SJSA1 (cell line): Measurements from ENCODE around the gene MSL3B.
"Not testable (repeated sequence)": the region's sequence is repeated elsewhere in the genome, so short reads cannot be mapped to it uniquely, and the experiment has no call there.

ENCODE experiments used
- DNase-seq, 2 experiments: peaks; one replicate each; pipeline ENCODE4 v3.0.0-alpha.2; 2015 to 2020; ENCODE audit warnings: low spot score in 2 of 2, low read depth in 1 of 2
- H3K27ac ChIP-seq: fragments of 250-450 bp; sonication (Bioruptor Pico); 2 replicates; pipeline ENCODE4 v1.5.1; 2020; ENCODE audit warnings: mild to moderate bottlenecking, moderate library complexity
- H3K27me3 ChIP-seq: fragments of 250-450 bp; sonication (Bioruptor Pico); replicated peaks from 2 replicates; pipeline ENCODE4 v1.5.1; 2020; ENCODE audit warnings: mild to moderate bottlenecking, moderate library complexity
- H3K36me3 ChIP-seq: fragments of 250-450 bp; sonication (Bioruptor Pico); 2 replicates; pipeline ENCODE4 v1.5.1; 2020; ENCODE audit warnings: mild to moderate bottlenecking
- H3K4me1 ChIP-seq: fragments of 250-450 bp; sonication (Bioruptor Pico); replicated peaks from 2 replicates; pipeline ENCODE4 v1.6.1; 2021; ENCODE audit warnings: mild to moderate bottlenecking
- H3K4me3 ChIP-seq: fragments of 250-450 bp; sonication (Bioruptor Pico); 2 replicates; pipeline ENCODE4 v1.5.1; 2020; ENCODE audit warnings: mild to moderate bottlenecking
- H3K9me3 ChIP-seq: fragments of 250-450 bp; sonication (Bioruptor Pico); replicated peaks from 2 replicates; pipeline ENCODE4 v1.5.1; 2020; ENCODE audit warnings: mild to moderate bottlenecking

MSL3B gene

DNA sequence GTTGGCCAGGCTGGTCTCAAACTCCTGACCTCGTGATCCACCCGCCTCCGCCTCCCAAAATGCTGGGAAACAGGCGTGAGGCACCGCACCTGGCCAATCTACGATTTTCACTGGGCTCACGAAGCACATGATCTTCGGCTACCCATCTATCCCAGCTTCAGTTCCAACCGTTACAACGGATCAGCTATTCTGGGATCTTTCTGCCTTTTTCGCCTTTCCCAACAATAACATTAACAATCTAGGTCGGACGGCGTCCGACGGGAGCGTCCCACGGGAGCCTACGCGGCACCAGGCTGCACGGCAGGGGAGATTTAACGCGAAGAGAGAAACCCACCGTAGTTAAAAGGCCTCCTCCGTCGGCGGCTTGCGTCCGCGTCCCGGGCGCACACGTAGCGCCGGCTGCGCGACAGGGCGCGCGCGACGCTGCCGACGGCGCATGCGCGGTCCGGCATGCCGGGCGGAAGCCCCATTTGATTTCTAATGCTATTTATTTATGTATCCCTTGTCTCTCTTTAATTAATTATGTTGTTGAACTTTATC is at the start of gene MSL3B:
Gene MSL3B, minus strand, starts transcription at position 394 of the 540 bp plus-strand sequence.
- peaks cover 3% of the 10 kb centered on the region; the same call in 1 of the 2 replicates for H3K9me3 ChIP-seq
- peak within 1 kb of the TSS; percentile 54 for H3K4me3 ChIP-seq
- peaks cover 24% of the 10 kb centered on the region for H3K36me3 ChIP-seq
- peak; percentile 60 to 80 for DNase-seq
- peak within 1 kb of the TSS; percentile 62 for H3K27ac ChIP-seq
- H3K27me3 ChIP-seq = peaks cover 7% of the 10 kb centered on the region; the same call in 1 of the 2 replicates
- H3K4me1 ChIP-seq = peaks cover 4% of the 10 kb centered on the region; the same call in 1 of the 2 replicates

DNA sequence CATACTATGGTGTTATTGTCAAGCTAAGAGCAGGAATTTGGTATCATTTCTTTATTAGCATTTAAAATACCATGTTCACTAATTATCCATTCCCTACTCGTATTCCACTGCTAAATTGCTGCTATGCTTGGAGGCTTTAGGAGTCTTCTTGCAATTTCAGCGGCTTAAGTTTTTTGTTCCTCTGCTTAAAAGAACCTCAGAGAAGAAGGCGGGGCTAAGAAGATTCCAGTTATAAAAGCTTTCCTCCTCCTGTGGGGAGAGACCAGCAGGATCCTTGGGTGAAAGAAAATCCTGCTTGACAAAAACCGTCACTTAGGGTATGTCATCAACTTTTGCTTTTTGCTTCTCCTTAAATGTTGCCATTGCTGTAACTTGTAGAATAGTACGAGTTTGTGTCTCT is 48.9 kb upstream of the MSL3B start, which contains the start of gene TRPM8:
Gene TRPM8, plus strand, starts transcription at position 258 of the 400 bp plus-strand sequence. CDS start 9,165 bp downstream, outside the sequence.
- Histone ChIP-seq H3K36me3 (no peaks in the 10 kb centered on the region), H3K4me3 (no peak within 1 kb of the TSS), H3K27me3 (no peaks in the 10 kb centered on the region; the same call in 1 of the 2 replicates), H3K9me3 (no peaks in the 10 kb centered on the region), H3K4me1 (peaks cover 6% of the 10 kb centered on the region; the same call in 1 of the 2 replicates), H3K27ac (no peak within 1 kb of the TSS)
- DNase-seq = no peak

DNA sequence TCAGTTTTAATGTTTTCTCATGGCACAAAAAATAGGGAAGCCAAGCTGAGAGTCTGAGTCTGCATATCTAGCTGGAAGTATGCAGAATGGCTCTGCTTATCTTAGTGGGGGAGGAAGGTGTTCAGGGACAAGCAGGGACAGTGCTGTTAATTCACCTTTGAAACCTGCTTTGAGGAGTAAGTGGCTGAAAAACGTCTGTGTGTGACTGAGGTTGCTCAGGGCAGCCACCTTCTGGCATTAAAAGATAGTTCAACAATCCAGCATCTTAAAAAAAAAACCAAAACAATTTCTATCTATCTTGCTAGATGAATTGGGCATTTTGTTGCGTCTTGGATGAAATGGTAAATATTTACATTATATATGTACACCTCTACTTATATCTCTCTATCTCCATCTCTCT is 46.9 kb upstream of the MSL3B start:
- no peak for DNase-seq
- H3K27ac ChIP-seq = no peak overlapping the region
- H3K4me3 ChIP-seq = no peak overlapping the region
- no peaks in the 10 kb centered on the region for H3K36me3 ChIP-seq
- peaks cover 1% of the 10 kb centered on the region; the same call in 1 of the 2 replicates for H3K4me1 ChIP-seq
- no peaks in the 10 kb centered on the region for H3K9me3 ChIP-seq
- no peaks in the 10 kb centered on the region; the same call in 1 of the 2 replicates for H3K27me3 ChIP-seq

DNA sequence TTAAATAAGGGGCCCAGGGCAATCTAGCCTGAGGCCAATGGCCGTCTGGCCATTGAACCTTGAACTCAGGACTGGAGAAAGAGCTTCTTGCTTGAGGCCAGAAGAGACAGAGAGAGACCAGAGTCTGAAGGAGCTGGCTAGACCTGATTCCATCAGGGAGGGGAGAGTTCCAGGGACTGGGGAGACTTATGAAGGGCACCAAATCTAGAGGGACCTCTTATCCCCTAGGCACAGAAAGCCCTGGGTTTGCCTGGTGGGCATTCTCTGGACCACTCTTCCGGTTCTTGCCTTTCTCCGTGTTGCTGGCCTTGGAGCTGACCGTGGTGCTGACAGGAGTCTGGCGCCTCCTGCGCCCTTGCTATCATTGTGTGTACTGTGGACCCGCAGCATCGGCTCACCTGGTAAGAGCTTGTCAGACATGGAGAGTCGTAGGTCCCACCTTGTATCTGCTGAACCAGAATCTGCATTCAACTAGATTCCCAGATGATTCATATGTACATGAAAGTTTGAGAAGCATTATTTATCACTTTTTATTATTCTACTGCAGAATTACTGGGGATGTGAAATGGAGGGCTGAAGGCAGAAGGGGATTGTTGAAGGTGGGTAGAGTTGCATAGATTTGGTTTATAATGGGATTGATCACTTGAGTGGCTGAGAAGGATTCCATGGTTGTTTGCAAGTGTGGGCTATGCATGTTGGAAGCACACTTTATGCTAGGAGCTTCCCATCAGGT is 44.7 kb upstream of the MSL3B start:
- Histone ChIP-seq H3K36me3 (no peaks in the 10 kb centered on the region), H3K27ac (no peak overlapping the region), H3K4me1 (no peaks in the 10 kb centered on the region), H3K27me3 (no peaks in the 10 kb centered on the region; the same call in 1 of the 2 replicates), H3K4me3 (no peak overlapping the region), H3K9me3 (no peaks in the 10 kb centered on the region)
- peak; percentile 17 to 56 for DNase-seq

DNA sequence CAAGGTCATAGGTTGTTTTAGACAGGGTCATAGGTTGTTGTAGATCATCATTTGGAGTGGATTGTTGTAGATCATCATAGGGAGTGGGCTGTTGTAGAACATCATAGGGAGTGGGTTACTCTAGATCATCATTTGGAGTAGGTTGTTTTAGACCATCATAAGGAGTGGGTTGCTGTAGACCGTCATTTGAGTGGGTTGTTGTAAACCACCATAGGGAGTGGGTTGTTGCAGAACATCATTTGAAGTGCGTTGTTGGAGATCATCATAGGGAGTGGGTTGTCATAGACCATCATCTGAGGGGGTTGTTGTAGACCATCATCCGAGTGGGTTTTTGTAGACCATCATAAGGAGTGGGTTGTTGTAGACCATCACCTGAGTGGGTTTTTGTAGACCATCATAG is 39.4 kb upstream of the MSL3B start:
- no peak for DNase-seq
- Histone ChIP-seq H3K36me3 (no peaks in the 10 kb centered on the region), H3K27ac (no peak overlapping the region), H3K27me3 (no peaks in the 10 kb centered on the region; the same call in 1 of the 2 replicates), H3K9me3 (no peaks in the 10 kb centered on the region), H3K4me1 (no peaks in the 10 kb centered on the region), H3K4me3 (no peak overlapping the region)

DNA sequence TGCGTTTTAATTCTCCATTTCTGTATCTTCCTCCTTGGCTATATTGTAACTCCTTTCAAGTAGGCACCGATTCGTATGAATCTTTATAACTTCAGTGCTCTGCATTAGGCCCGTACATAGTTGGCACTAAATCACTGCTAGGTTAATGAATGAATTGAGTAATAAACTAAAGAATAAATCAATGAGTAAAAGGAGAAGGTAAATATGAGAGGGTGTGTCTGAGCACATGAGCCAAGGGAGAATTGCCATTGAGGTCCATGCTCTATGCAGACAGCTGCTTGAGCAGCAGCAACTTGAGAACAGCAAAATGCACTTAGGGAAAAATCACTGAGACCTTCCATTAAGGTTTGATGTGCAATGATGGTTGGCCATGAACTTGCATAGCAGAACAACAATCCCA is 37.8 kb upstream of the MSL3B start:
- no peaks in the 10 kb centered on the region for H3K36me3 ChIP-seq
- H3K27me3 ChIP-seq = no peaks in the 10 kb centered on the region; the same call in 1 of the 2 replicates
- no peaks in the 10 kb centered on the region for H3K4me1 ChIP-seq
- H3K9me3 ChIP-seq = no peaks in the 10 kb centered on the region
- H3K4me3 ChIP-seq = no peak overlapping the region
- H3K27ac ChIP-seq = no peak overlapping the region
- DNase-seq = no peak

DNA sequence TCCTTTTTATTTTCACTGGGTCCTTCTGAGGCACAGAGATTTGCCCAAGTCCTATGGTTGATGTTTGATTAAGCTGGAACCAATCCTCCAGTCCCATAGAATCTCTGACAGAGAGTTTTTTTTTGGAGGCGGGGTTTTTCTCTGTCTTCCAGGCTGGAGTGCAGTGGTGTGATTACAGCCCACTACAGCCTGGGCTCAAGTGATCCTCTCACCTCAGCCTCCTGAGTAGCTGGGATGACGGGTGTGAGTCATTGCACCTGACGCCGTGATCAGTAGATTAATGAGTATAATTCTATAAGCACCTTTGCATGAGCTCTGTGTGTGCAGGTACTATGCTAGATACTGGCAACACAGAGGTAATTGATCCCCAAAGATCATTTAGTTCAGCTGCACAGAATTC is 33.7 kb upstream of the MSL3B start:
- Histone ChIP-seq H3K27ac (no peak overlapping the region), H3K36me3 (no peaks in the 10 kb centered on the region), H3K27me3 (peaks cover 24% of the 10 kb centered on the region), H3K9me3 (peaks cover 3% of the 10 kb centered on the region; the same call in 1 of the 2 replicates), H3K4me1 (no peaks in the 10 kb centered on the region), H3K4me3 (no peak overlapping the region)
- no peak for DNase-seq

DNA sequence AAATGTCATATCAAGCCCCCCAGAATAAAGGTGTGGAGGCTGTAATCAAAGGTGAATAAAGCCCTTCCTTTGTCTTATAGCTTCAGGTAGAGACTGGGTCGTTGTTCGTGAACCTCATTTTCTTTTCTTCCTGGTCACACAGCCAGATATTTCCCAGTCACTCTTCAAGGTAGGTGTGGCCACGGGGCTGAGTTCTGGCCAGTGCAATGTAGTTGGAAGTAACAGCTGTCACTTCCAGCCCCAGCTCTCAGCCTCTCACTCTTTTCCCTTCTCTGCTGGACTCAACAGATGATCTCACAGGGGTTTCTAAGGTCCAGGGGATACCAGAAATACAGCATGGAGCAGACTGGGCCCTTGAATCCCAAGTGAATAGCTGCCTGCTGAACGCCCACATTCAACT is 33.2 kb upstream of the MSL3B start:
- H3K27me3 ChIP-seq = peaks cover 24% of the 10 kb centered on the region
- peaks cover 3% of the 10 kb centered on the region; the same call in 1 of the 2 replicates for H3K9me3 ChIP-seq
- H3K36me3 ChIP-seq = no peaks in the 10 kb centered on the region
- no peak for DNase-seq
- no peak overlapping the region for H3K27ac ChIP-seq
- no peak overlapping the region for H3K4me3 ChIP-seq
- H3K4me1 ChIP-seq = no peaks in the 10 kb centered on the region

DNA sequence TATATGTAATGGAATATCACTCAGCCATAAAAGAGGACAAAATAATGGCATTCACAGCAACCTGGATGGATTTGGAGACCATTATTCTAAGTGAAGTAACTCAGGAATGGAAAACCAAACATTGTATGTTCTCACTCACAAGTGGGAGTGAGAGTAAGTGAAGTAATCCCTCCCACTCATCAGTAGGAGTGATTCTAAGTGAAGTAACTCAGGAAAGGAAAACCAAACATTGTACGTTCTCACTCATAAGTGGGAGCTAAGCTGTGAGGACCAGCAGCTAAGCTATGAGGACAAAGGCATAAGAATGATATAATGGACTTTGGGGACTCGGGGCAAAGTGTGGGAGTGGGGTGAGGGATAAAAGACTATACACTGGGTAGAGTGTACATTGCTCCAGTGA is 28.1 kb upstream of the MSL3B start:
- not testable (repeated sequence) for H3K9me3 ChIP-seq, H3K4me1 ChIP-seq, H3K4me3 ChIP-seq, DNase-seq, H3K36me3 ChIP-seq, H3K27ac ChIP-seq
- H3K27me3 ChIP-seq = peaks cover 28% of the 10 kb centered on the region

DNA sequence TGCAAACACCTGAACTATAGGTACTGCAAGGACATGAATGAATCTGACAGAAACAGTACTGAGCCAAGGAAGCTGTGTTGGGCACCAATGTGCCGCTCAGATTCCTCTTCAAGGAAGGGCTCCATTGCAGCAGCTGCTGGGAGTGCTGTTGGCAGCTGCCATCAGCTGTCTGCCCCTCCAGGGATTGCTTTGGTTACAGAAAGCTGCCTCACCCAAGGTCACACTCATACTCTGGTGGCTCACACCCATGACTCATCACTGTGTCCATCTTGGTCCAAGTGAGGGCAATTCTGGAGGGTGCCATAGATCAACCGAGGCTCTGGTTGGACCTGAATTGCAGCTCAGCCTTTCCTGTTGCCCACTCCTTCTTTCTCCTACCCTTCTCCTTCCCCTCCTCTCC is 24.6 kb upstream of the MSL3B start:
- H3K27ac ChIP-seq = no peak overlapping the region
- H3K4me1 ChIP-seq = no peaks in the 10 kb centered on the region
- no peak for DNase-seq
- no peaks in the 10 kb centered on the region for H3K36me3 ChIP-seq
- H3K9me3 ChIP-seq = peaks cover 1% of the 10 kb centered on the region; the same call in 1 of the 2 replicates
- peaks cover 16% of the 10 kb centered on the region for H3K27me3 ChIP-seq
- H3K4me3 ChIP-seq = no peak overlapping the region

DNA sequence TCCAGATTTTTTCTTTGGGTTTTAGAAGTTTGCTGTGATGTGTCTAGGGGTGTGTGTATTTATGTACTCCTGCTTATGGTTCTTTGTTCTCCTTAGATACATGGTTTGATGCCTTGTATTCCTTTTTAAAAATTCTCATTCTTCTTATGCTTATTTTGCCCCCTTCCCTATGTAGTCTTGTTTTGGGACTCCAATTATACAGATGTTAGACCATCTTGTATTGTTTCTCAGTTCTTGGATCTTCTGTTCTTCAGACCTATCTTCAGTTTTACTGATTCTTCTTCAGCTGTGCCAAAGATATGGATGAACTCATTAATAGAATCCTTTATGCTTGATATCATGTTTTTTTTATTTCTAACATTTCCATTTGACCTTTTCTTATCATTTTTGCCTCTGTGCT is 14.2 kb upstream of the MSL3B start:
- Histone ChIP-seq H3K4me1 (no peaks in the 10 kb centered on the region), H3K27ac (no peak overlapping the region), H3K4me3 (no peak overlapping the region), H3K9me3 (peaks cover 4% of the 10 kb centered on the region; the same call in 1 of the 2 replicates), H3K36me3 (no peaks in the 10 kb centered on the region), H3K27me3 (peaks cover 3% of the 10 kb centered on the region)
- no peak for DNase-seq

DNA sequence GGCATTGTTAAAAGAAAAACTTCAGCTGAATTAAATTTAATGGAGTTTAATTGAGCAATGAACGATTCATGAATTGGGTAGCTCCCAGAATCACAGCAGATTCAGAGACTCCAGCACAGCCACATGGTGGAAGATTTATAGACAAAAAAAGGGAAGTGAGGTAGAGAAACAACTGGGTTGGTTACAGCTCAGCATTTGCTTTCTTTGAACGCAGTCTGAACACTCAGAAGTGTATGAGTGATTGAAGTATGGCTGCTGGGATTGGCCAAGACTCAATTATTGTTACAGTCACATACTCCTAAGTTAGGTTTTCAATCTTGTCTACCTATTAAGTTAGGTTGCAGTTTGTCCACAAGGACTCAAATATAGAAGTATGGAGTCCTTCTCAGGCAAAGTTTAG is 3.9 kb upstream of the MSL3B start:
- H3K36me3 ChIP-seq, H3K27ac ChIP-seq, DNase-seq, H3K4me3 ChIP-seq, H3K9me3 ChIP-seq, H3K4me1 ChIP-seq: not testable (repeated sequence)
- peaks cover 19% of the 10 kb centered on the region; the same call in 1 of the 2 replicates for H3K27me3 ChIP-seq

DNA sequence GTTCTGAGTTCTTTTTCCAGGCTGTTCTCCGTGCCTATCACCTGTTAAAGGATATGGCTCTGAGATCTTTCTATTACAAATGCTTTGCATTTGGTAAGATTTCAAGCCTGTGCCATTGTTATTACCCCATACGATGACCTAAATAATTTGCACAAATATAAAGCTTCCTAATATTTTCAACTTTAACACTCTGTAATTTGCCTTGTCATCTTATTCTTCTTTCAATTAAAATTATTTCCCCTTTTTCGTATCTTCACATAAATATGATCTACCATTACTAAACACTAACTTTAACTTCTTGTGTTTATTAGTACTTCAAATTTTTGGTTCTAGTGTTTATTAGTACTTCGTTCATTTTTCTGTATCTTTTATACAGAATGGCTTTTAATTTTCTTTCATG is 3.2 kb upstream of the MSL3B start:
- Histone ChIP-seq H3K27ac (no peak overlapping the region), H3K4me1 (peaks cover 4% of the 10 kb centered on the region; the same call in 1 of the 2 replicates), H3K36me3 (peaks cover 7% of the 10 kb centered on the region), H3K9me3 (peaks cover 3% of the 10 kb centered on the region; the same call in 1 of the 2 replicates), H3K4me3 (no peak overlapping the region), H3K27me3 (peaks cover 19% of the 10 kb centered on the region; the same call in 1 of the 2 replicates)
- DNase-seq = no peak

DNA sequence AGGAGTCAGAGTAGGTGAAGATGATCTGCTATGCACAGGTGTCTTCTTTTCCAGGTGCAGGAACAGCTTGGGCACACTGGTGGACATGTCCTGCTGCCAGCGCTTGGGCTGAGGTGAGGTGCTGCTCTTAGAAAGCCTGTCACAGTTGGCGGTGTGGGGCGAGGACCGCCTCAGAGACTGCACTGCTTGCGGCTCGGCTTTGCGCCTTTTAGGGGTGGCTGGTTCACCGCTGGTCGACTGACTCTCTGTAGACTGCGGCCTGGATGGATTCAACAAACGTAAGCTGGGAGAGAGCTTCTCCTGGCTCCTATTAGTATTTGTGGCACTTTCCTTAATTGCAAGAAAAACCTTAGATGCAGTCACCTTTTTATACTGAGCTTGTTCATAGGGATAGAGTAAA is 1.7 kb downstream of the MSL3B start:
- Histone ChIP-seq H3K4me1 (peaks cover 4% of the 10 kb centered on the region; the same call in 1 of the 2 replicates), H3K27me3 (no peaks in the 10 kb centered on the region; the same call in 1 of the 2 replicates), H3K9me3 (peaks cover 3% of the 10 kb centered on the region; the same call in 1 of the 2 replicates), H3K4me3 (no peak overlapping the region), H3K27ac (no peak overlapping the region), H3K36me3 (peaks cover 24% of the 10 kb centered on the region)
- DNase-seq = no peak
